A673 (cell line): ENCODE measurements around the gene NRP2. TPM values are rescaled to one million over a fixed set of nuclear protein-coding genes. Genes with fewer than 3 reads are reported as not detected.

Source experiments
- BruUV-seq: library from RNA; stranded (reverse); fragments of 400-500 nt; replicated peaks from 2 replicates; lab custom pipeline; 2021; lab: Mats Ljungman, UMichigan
- CTCF ChIA-PET: fragments of 300-600 bp; sonication (Branson Sonifier 250); formaldehyde crosslinking; loops from one replicate; lab custom pipeline; 2022; ENCODE audit warnings: antibody characterized with exemption; lab: Charles Lee
- POLR2A ChIA-PET: fragments of 300-600 bp; sonication (Branson Sonifier 250); formaldehyde crosslinking; loops from one replicate; lab custom pipeline; 2022; ENCODE audit warnings: antibody characterized with exemption; ENCODE audit not compliant: low non-redundant PET; lab: Charles Lee
- DNase-seq: peaks from one replicate; pipeline ENCODE4 v3.0.0-alpha.2; 2015; ENCODE audit warnings: low spot score
- H3K27ac ChIP-seq: fragments of 200-600 bp; sonication (generic); 2 replicates; pipeline ENCODE4 v1.5.1; 2016; ENCODE audit warnings: mixed run types, low read depth, mild to moderate bottlenecking, mixed read lengths, antibody characterized with exemption, low read length; ENCODE audit not compliant: poor library complexity, severe bottlenecking
- H3K27me3 ChIP-seq: fragments of 200-600 bp; sonication (generic); replicated peaks from 2 replicates; pipeline ENCODE4 v1.6.1; 2017; ENCODE audit warnings: mixed run types, low read depth, mild to moderate bottlenecking, mixed read lengths, antibody characterized with exemption, low read length; ENCODE audit not compliant: insufficient read depth, poor library complexity
- H3K36me3 ChIP-seq: fragments of 200-600 bp; sonication (generic); 2 replicates; pipeline ENCODE4 v1.6.1; 2016; ENCODE audit warnings: mixed run types, mild to moderate bottlenecking, mixed read lengths, antibody characterized with exemption, low read length; ENCODE audit not compliant: insufficient read depth, poor library complexity, severe bottlenecking
- H3K4me1 ChIP-seq: fragments of 200-600 bp; sonication (generic); 2 replicates; pipeline ENCODE4 v1.6.1; 2017; ENCODE audit warnings: mixed run types, mild to moderate bottlenecking, mixed read lengths, antibody characterized with exemption, low read length; ENCODE audit not compliant: insufficient read depth, poor library complexity, severe bottlenecking
- H3K4me3 ChIP-seq: fragments of 200-600 bp; sonication (generic); 2 replicates; pipeline ENCODE4 v1.5.1; 2016; ENCODE audit warnings: low read depth, mixed run types, mild to moderate bottlenecking, mixed read lengths, low read length; ENCODE audit not compliant: poor library complexity, severe bottlenecking
- H3K9me3 ChIP-seq: fragments of 200-600 bp; sonication (generic); 2 replicates; pipeline ENCODE4 v1.6.1; 2016; ENCODE audit warnings: mixed run types, low read depth, mild to moderate bottlenecking, mixed read lengths, antibody characterized with exemption, low read length; ENCODE audit not compliant: poor library complexity, severe bottlenecking
- EZH2 ChIP-seq: fragments of 200-600 bp; sonication (generic); IDR thresholded peaks from 2 replicates; pipeline ENCODE4 v1.6.1; 2017; ENCODE audit warnings: borderline replicate concordance, low read depth, mild to moderate bottlenecking, mixed read lengths, antibody characterized with exemption, low read length; ENCODE audit not compliant: poor library complexity, severe bottlenecking
- intact Hi-C: fragments of 100-400 bp; cut with micrococcal nuclease; formaldehyde crosslinking; loops from one replicate; pipeline ENCODE4 v1.10.0; 2022; ENCODE audit not compliant: unreplicated experiment
- total RNA-seq: library from RNA; stranded (reverse); gene quantifications from 2 replicates; pipeline ENCODE4 v1.2.3, GENCODE V29; 2021
- TF ChIP-seq, protein P1 (sequence below): fragments of 300-800, 200-600 bp; sonication (generic); conservative IDR thresholded peaks from 2 replicates; pipeline ENCODE4 v1.5.1; 2017; ENCODE audit warnings: low read depth, mild to moderate bottlenecking, antibody characterized with exemption, low read length, moderate library complexity, mixed read lengths

NRP2 gene
- total RNA-seq, 1 experiment from 2014 or later = 4.0 TPM

DNA sequence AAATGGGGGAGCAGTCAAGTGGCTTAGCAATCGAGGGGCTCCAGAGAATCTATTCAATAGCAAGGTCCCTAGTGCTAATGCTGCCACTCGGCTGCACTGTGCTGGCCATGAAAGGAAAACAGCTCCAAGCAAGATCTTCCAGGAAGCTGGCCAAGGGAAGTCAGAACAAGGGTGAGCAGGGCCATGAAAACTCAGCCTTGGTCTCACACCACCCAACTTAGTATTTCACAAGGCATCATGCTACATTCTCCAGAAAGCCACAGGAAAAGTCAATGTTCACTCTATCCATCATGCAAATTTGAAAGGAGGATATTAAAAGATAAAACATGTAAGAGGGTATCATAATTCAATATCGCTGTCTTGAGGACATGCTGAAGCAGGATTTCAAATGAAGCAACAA lies 35.7 kb downstream of the NRP2 start:
- BruUV-seq = no TSS peak
- Histone ChIP-seq H3K27me3 (no peaks in the 10 kb centered on the region), H3K4me1 (peaks cover 4% of the 10 kb centered on the region), H3K4me3 (no peak overlapping the region), H3K9me3 (no peaks in the 10 kb centered on the region), H3K36me3 (no peaks in the 10 kb centered on the region), H3K27ac (no peak overlapping the region)
- no peak for TF ChIP-seq EZH2
- TF ChIP-seq, protein P1, sequence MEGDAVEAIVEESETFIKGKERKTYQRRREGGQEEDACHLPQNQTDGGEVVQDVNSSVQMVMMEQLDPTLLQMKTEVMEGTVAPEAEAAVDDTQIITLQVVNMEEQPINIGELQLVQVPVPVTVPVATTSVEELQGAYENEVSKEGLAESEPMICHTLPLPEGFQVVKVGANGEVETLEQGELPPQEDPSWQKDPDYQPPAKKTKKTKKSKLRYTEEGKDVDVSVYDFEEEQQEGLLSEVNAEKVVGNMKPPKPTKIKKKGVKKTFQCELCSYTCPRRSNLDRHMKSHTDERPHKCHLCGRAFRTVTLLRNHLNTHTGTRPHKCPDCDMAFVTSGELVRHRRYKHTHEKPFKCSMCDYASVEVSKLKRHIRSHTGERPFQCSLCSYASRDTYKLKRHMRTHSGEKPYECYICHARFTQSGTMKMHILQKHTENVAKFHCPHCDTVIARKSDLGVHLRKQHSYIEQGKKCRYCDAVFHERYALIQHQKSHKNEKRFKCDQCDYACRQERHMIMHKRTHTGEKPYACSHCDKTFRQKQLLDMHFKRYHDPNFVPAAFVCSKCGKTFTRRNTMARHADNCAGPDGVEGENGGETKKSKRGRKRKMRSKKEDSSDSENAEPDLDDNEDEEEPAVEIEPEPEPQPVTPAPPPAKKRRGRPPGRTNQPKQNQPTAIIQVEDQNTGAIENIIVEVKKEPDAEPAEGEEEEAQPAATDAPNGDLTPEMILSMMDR = no peak
- POLR2A ChIA-PET = no interaction called here
- intact Hi-C loops = no loop called here
- no peak for DNase-seq
- CTCF ChIA-PET = no interaction called here

DNA sequence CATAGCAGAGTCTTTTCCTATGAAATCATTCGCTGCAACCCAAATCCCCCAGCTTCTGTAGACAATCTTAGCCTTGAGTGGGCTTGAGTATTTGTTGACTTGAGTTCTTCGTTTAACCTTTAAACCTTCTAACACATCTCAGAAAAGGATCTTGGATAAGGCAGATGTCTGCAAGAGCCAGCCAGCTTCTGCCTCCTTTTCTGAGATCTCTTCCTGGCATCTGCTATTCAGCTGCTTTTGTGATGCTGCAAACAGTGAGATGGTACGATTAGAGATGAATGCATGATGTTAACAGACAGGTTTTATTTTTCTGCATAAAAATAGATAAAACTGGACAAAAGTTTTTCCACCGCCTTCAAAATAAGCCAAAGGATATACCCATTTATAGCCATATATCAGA lies 37.5 kb downstream of the NRP2 start:
- ChIA-PET CTCF (no interaction called here), POLR2A (no interaction called here)
- Histone ChIP-seq H3K27ac (no peak overlapping the region), H3K36me3 (no peaks in the 10 kb centered on the region), H3K9me3 (no peaks in the 10 kb centered on the region), H3K4me1 (no peaks in the 10 kb centered on the region), H3K27me3 (no peaks in the 10 kb centered on the region), H3K4me3 (no peak overlapping the region)
- DNase-seq = no peak
- no TSS peak for BruUV-seq
- no peak for TF ChIP-seq EZH2
- TF ChIP-seq, protein P1 = no peak
- intact Hi-C loops = no loop called here

DNA sequence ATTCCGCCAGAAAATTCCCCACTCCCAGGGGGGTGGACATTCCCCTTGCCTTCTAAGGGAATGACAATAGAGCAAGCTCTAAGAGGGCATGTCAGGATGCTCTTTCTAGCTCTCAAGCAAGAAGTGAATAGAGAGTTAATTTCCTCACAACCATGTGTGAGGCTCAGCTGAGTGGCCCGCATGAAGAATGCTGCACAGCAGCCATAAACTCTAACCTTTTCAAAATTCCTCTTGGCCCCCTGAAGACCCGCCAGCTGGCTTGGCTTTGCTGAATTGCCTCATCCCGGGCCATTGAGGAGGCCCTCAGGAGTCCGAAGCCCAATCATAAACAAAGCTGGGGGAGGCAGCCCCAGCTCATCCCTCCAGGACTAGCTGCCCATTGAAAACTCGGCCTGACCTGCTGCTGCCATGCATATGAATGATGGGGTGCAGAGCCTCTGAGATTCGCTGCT lies 38.2 kb downstream of the NRP2 start:
- intact Hi-C loops = no loop called here
- H3K4me3 ChIP-seq = no peak overlapping the region
- TF ChIP-seq, protein P1 = no peak
- TF ChIP-seq EZH2 = no peak
- no peak for DNase-seq
- ChIA-PET CTCF (no interaction called here), POLR2A (no interaction called here)
- no peak overlapping the region for H3K27ac ChIP-seq
- BruUV-seq = no TSS peak
- H3K36me3 ChIP-seq = no peaks in the 10 kb centered on the region
- H3K9me3 ChIP-seq = no peaks in the 10 kb centered on the region
- no peaks in the 10 kb centered on the region for H3K27me3 ChIP-seq
- no peaks in the 10 kb centered on the region for H3K4me1 ChIP-seq
